OCI-LY3 (cell line): ENCODE results near the gene ZBED1.

Experiments used
- H2AFZ ChIP-seq: fragments of 200-600, 300-600 bp; shearing (Covaris generic); 2 replicates; pipeline ENCODE4 v1.6.0; 2014; ENCODE audit warnings: antibody characterized with exemption, low read depth, low read length
- H3K27ac ChIP-seq: fragments of 200-600, 300-600 bp; sonication (generic); 2 replicates; pipeline ENCODE4 v1.5.1; 2014; ENCODE audit warnings: mild to moderate bottlenecking, low read length, moderate library complexity, mixed read lengths
- H3K27me3 ChIP-seq: fragments of 200-600, 300-600 bp; sonication (generic); 2 replicates; pipeline ENCODE4 v1.6.1; 2014; ENCODE audit warnings: low read depth, low read length, mixed read lengths
- H3K36me3 ChIP-seq: fragments of 200-600, 300-600 bp; sonication (generic); replicated peaks from 2 replicates; pipeline ENCODE3; 2014; ENCODE audit warnings: low read depth, low read length, mixed read lengths
- H3K4me1 ChIP-seq: fragments of 300-600, 200-600 bp; sonication (generic); 2 replicates; pipeline ENCODE4 v1.6.1; 2014; ENCODE audit warnings: low read length, mixed read lengths
- H3K4me2 ChIP-seq: fragments of 200-600, 300-600 bp; sonication (generic); 2 replicates; pipeline ENCODE4 v1.6.1; 2014; ENCODE audit warnings: low read length, mixed read lengths
- H3K4me3 ChIP-seq: fragments of 300-600, 200-600 bp; sonication (generic); 2 replicates; pipeline ENCODE4 v1.5.1; 2014; ENCODE audit warnings: antibody characterized with exemption, mild to moderate bottlenecking, low read length, moderate library complexity
- H3K79me2 ChIP-seq: fragments of 300-600, 200-600 bp; shearing (Covaris generic); 2 replicates; pipeline ENCODE4 v1.6.1; 2014; ENCODE audit warnings: mild to moderate bottlenecking, low read length, mixed read lengths
- H3K9ac ChIP-seq: fragments of 300-600, 200-600 bp; shearing (Covaris generic); 2 replicates; pipeline ENCODE4 v1.6.0; 2014; ENCODE audit warnings: mild to moderate bottlenecking, low read length, moderate library complexity
- H3K9me3 ChIP-seq: fragments of 200-600, 300-600 bp; shearing (Covaris generic); 2 replicates; pipeline ENCODE4 v1.6.1; 2014; ENCODE audit warnings: low read length, mixed read lengths; ENCODE audit not compliant: insufficient read depth
- H4K20me1 ChIP-seq: fragments of 200-600, 300-600 bp; sonication (generic); 2 replicates; pipeline ENCODE4 v1.6.1; 2016; ENCODE audit warnings: low read length, mixed read lengths; ENCODE audit not compliant: insufficient read depth
- CTCF ChIP-seq: fragments of 200-600, 300-600 bp; sonication (generic); IDR thresholded peaks from 2 replicates; pipeline ENCODE4 v1.5.1; 2014; ENCODE audit warnings: antibody characterized with exemption, low read length, low read depth
- EZH2phosphoT487 ChIP-seq: fragments of 200-600 bp; shearing (Covaris generic); IDR thresholded peaks from 2 replicates; pipeline ENCODE4 v1.6.1; 2018; ENCODE audit warnings: antibody characterized with exemption, mixed run types, low read depth

ZBED1 gene

GRCh38 chrX:2500803-2501558, at the start of gene ZBED1, which contains the start of gene DHRSX:
TSS of gene ZBED1 (minus strand) at chrX:2500976. CDS start at chrX:2490719, 10,257 bp downstream.
TSS of gene DHRSX (minus strand) at chrX:2500976. CDS start at chrX:2500925, 51 bp downstream.
- Histone ChIP-seq H3K4me2 (peak within 1 kb of the TSS; percentile 82), H3K4me1 (peaks cover 35% of the 10 kb centered on the region), H3K9me3 (no peaks in the 10 kb centered on the region), H3K27ac (peak within 1 kb of the TSS; percentile 69), H3K27me3 (no peaks in the 10 kb centered on the region), H4K20me1 (peaks cover 25% of the 10 kb centered on the region), H3K9ac (peak within 1 kb of the TSS; percentile 97), H3K4me3 (peak within 1 kb of the TSS; percentile 95), H3K36me3 (peaks cover 15% of the 10 kb centered on the region), H2AFZ (no peak within 1 kb of the TSS), H3K79me2 (peaks cover 43% of the 10 kb centered on the region)
- TF ChIP-seq CTCF: no peak
- TF ChIP-seq EZH2phosphoT487: no peak

- no peak overlapping the region for H2AFZ ChIP-seq
- no peaks in the 10 kb centered on the region for H3K4me1 ChIP-seq
- no peak overlapping the region for H3K9ac ChIP-seq
- no peak overlapping the region for H3K4me2 ChIP-seq
- no peaks in the 10 kb centered on the region for H3K79me2 ChIP-seq
- H3K9me3 ChIP-seq: peaks cover 12% of the 10 kb centered on the region; the same call in 1 of the 2 replicates
- no peak overlapping the region for H3K4me3 ChIP-seq
- no peaks in the 10 kb centered on the region for H3K36me3 ChIP-seq
- no peaks in the 10 kb centered on the region for H3K27me3 ChIP-seq
- H4K20me1 ChIP-seq: no peaks in the 10 kb centered on the region
- H3K27ac ChIP-seq: no peak overlapping the region
- TF ChIP-seq CTCF: no peak
- no peak for TF ChIP-seq EZH2phosphoT487
These were observed 49.1 kb upstream of the ZBED1 start for GRCh38 chrX:2549876-2550275.

- peaks cover 14% of the 10 kb centered on the region; the same call in 1 of the 2 replicates for H3K9me3 ChIP-seq
- H3K4me3 ChIP-seq: no peak overlapping the region
- no peaks in the 10 kb centered on the region for H3K79me2 ChIP-seq
- H4K20me1 ChIP-seq: no peaks in the 10 kb centered on the region
- no peak overlapping the region for H3K9ac ChIP-seq
- H3K27me3 ChIP-seq: no peaks in the 10 kb centered on the region
- no peak overlapping the region for H2AFZ ChIP-seq
- H3K4me1 ChIP-seq: no peaks in the 10 kb centered on the region
- TF ChIP-seq CTCF (peak; percentile 14; the same call in 1 of the 2 replicates), EZH2phosphoT487 (no peak)
- no peak overlapping the region for H3K27ac ChIP-seq
- no peaks in the 10 kb centered on the region for H3K36me3 ChIP-seq
- no peak overlapping the region for H3K4me2 ChIP-seq
These were observed 48.1 kb upstream of the ZBED1 start for GRCh38 chrX:2548711-2549423.

- Histone ChIP-seq H4K20me1 (no peaks in the 10 kb centered on the region), H3K27ac (no peak overlapping the region), H3K27me3 (no peaks in the 10 kb centered on the region), H3K9ac (no peak overlapping the region), H3K4me2 (no peak overlapping the region), H3K36me3 (no peaks in the 10 kb centered on the region), H3K9me3 (peaks cover 14% of the 10 kb centered on the region; the same call in 1 of the 2 replicates), H3K79me2 (no peaks in the 10 kb centered on the region), H3K4me1 (no peaks in the 10 kb centered on the region), H2AFZ (no peak overlapping the region), H3K4me3 (no peak overlapping the region)
- no peak for TF ChIP-seq CTCF
- no peak for TF ChIP-seq EZH2phosphoT487
These were observed 47.0 kb upstream of the ZBED1 start for GRCh38 chrX:2547736-2548135.
